KG1 (cell line): ENCODE measurements around the gene KATNAL2.

ENCODE experiments used
- DNase-seq: peaks from one replicate; lab custom pipeline; 2025; lab: John Stamatoyannopoulos, UW

The KATNAL2 gene

DNA sequence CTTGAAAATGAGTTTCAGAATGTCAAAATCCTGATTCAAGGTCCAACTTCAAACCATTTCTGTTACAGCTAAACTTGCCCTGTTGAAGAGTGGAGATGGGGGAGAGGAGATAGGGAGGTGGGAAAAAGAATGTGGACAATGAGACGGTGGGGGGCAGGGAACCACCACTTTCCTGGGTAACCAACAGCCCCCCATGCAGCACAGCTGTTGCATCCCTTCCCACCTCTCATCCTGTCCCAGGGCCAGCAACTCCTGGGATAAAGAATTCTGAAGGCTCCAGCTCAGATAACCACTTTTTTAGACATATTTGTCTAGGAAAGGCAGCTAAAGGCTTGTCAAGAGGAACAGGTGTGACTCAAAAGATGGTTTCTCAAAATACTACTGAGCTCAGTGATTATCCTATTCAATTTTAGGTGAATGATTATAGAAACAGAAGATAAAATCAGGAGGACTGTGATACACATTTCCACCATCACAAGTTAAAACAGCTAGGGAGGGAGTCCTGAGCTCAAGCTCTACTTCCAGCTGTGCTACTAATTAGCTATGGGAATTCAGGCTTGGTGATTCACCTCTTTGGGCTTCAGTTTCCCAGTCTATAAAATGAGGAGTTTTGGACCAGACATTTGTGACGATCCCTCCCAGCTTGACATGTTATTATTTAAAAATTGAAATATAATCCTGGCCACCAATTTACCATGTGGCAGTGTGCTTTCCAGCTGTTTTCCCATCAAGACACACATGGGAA is 196.6 kb downstream of the KATNAL2 start:
- no peak for DNase-seq

DNA sequence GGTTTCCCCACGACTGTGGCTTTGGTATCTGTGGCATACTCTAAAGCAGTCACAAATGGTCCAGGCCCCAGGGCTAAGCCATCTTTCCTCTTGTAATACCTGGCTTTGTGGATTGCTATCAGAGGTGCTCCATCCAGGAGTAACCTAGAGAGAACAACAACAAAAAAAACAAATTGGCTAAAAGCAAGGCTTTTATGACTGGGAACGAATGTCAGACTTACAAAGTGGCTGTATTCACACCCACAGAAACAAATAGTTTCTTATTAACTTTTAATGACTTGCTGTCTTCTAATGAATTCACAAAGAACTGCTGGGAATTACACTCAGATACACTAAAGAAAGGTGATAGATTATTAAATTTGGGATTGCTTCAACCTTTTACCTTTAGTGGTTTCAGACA is 197.8 kb downstream of the KATNAL2 start:
- no peak for DNase-seq

DNA sequence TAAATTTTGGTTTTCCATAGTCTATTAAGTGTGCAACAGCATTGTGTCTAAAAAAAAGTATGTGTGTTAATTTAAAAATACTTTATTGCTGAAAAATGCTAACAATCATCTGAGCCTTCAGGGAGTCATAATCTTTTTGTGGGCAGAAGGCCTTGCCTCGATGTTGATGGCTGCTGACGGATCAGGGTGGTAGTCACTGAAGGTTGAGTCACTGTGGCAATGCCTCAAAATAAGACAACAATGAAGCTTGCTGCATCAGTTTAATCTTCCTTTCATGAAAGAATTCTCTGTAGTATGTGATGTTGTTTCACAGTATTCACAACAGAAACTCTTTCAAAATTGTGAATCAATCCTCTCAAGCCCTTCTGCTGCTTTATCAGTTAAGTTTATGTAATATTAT is 201.6 kb downstream of the KATNAL2 start:
- DNase-seq = no peak

DNA sequence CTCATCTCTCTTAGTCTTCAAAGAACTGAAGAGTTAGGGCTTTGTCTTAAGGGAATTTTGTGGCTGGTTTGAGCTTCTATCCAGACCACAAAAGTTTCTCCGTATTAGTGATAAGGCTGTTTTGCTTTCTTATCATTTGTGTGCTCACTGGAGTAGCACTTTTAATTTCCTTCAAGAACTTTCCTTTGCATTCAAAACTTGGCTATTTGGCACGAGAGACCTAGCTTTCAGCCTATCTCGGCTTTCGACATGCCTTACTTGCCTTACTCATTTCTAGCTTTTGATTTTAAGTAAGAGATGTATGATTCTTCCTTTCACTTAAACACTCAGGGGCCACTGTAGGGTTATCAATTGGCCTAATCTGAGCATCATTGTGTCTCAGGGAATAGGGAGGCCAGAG is 203.0 kb downstream of the KATNAL2 start:
- DNase-seq = no peak

DNA sequence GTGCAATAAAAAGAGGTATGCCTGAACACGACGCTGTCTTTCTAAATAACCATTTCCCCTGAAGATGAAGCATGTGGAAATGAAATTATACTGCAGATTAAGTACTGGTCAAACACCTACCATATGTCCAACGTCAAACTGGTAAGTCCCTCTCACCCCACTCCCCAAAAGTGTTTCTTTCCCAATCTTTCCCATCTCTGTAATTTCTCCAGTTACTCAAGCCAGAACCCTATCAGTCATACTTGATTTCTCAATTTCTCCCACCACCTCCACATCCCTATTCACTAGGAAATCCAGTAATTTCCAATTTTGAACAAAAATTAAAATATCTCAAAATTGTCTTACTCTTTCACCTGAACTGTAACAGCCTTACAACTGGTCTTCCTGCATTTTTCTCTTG is 203.7 kb downstream of the KATNAL2 start:
- no peak for DNase-seq

DNA sequence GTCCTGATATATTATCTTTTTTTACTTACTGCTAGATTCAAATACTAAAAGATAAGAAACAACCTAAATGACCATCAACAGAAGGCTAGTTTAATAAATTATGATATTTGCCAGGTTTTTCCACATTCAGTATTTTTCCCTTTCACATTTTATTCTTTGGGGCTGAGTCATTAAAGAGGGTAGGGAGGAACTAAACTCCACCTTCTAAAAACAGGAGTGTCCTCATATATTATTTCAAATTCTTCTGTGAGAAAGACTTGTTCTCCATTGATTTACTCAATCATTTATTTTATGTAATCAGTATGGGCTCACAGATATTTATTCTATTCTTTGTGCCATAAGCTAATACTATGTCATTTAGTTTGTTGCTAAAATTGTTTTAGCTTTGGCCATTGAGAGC is 223.9 kb downstream of the KATNAL2 start:
- no peak for DNase-seq

DNA sequence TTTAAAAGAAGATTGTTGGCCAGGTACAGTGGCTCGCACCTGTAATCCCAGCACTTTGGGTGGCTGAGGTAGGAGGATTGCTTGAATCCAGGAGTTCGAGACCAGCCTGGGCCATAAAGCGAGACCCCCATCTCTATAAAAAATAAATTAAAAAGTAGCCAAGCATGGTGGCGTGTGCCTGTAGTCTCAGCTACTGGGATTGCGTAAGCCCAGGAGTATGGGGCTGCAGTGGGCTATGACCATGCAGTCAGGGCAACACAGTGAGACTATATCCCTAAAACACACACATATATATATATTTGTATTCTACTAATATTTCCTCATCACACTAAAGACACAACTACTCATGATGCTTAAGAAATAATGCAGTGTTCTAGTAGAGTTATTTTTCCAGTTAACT is 225.8 kb downstream of the KATNAL2 start:
- DNase-seq = no peak

DNA sequence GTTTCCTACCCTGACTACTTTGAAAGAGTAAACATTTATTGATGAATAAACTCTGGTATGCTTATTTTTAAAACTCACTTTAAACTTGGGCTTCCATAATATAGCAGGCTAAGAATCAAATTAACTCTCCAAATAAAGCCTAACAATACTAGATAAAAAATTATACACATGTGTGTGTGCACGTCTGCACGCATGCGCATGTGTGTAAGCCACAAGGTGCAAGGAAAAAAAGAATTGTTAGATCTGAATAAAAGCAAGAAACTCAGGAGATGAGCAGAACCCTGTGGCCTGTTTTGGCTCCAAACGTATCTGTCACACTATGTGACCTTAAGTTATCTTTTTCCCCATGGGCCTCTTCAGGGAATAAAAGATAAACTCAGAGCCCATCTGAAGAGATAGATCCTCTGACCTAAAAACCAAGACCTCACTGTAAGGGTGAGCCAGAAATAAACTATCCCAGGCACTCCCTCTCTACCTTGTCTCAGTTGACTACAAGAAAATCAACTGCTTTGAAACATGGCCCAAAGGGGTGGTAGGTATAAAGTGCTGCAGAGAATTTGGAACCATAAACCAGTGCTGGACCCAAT is 226.6 kb downstream of the KATNAL2 start:
- DNase-seq = no peak

DNA sequence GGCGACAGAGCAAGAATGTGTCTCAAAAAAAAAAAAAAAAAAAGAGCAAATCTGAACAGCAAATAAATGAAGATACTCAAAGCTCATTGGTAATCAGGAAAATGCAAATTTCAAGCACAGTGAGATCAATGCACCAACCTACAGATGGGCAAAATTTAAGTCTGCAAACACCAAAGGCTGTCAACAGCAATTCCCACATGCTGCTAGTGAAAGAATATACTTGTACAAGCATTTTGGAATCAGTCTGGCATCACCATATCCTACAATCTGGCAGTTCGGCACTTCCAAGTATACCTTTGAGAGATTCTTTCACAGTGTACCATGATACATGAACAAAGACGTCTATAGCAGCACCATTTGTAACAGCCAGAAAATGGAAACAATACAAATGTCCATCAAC is 228.8 kb downstream of the KATNAL2 start:
- no peak for DNase-seq

DNA sequence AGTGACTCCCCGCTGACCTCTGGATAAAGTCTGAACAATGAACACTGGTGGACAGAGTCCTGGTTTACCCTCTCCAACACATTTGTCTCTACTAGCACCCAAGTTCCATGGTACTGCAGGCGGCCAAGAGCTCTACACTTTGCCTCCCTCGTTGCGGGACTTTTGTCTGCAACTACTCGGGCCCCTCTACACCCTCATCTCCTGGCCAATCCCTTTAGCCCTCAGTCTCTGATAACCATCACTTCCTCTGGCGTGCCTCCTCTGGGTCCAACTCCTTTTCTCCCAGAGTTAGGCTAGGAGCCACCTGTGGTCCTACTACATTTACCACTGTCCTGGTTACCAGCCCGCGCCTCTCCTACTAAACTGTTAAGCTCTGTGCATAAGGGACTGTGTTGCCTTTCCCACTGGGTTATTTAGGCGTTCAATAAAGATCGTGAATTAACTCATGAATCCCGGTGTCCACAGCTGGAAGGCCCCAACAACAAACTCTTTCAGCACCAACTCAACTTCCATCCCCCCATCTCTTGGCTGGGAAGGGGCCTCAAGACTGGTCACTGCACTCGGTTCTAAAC is 232.1 kb downstream of the KATNAL2 start:
- no peak for DNase-seq

DNA sequence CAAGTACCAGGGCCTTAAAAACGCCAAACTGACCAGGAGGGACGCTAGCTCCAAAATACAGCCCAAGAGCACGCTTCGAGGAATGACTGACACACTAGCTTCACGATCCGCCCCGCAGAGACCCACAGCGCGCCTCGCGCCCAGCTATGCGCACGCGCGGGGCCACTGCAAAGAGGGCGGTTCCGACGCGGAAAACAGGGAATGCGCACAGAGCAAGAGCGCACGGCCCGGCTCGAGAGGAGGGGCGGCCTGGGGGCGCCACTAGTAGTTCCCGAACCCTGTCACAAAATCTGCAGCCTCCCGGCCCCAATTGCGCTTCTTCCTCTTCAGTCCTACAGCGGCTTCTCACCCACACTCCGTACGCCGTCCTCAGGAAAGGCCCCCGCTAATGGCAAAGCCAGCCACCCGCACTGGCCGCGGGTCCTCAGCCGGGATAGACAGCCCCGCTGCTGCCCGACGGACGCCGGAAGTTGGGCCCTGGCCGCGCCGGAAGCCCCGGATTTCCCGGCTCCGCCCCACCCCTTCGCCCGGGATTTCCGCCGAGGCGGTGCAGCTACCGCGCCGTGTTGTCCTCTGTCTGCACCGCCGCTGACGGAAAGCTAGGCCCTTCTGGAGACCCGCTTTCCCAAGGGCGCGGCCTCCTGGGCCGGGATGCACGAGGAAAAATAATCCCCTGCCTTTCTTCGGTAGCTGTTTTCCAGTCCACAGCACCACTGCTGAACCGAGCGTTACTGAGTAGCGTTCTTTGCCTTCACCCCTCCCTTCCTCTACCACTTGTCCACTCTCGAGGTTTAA is 232.8 kb downstream of the KATNAL2 start, which contains the start of gene HDHD2:
Gene HDHD2, minus strand, starts transcription at position 472 of the 795 bp plus-strand sequence. CDS start 14,061 bp downstream, outside the sequence.
- DNase-seq = peak; percentile 69

DNA sequence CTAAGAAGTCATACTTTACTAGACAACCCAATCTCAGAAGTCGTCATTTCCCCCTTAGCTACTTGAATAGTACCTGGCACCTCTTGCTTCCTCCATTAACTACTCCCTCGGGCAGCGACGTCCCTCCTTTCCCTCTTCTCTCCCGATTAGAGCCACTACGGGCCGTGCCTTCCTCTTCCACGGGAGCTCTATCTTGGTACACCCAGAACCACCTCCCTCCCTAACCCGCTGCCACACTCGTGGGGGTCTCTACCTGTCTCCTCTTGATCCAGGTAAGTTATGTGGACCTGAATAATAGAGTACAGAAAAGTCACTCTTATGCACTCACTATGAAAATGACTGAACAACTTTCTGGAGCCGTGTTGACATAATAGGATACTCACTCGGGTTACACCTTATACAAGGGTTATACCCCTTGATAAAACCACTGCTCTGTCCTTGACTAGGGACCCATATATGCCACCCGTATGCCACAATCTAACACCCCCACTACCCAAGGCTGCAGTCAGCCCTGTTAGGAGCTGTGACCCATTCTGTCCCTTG is 233.5 kb downstream of the KATNAL2 start:
- DNase-seq = peak; percentile 11

DNA sequence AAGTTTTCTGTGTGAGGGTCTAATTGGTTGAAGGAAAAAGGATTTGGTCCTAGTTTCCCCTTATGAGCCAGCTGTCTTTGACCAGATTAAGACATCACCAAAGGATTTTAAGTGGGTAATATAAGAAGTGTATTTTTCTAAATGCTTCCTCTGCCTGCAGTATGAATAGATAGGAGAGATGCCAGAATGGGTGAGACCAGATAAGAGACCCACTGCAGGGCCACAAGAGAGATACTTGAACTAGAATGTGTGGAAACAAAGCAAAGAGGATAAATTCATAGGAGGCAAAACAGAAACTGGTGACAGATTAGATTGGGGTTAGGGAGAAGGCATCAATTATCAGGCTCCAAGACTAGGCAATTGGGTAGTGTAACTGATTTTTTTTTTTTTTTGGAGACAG is 234.0 kb downstream of the KATNAL2 start:
- DNase-seq = peak; percentile 5
